ENCODE measurements around the gene CILP2.

The CILP2 gene

GRCh38 chr19:19544257-19544953 is 6.3 kb downstream of the CILP2 start:
- H3K9me3 ChIP-seq (ENCODE audit: low read depth, low read length) = no peaks in the 10 kb centered on the region
- no peak overlapping the region for H3K9ac ChIP-seq (ENCODE audit: insufficient read length)
- TF ChIP-seq FOXP2 (optimal IDR thresholded peaks at IDR 0.05; ENCODE audit: control extremely low read depth, extremely low read length, insufficient read depth) (no peak), POLR2AphosphoS5 (IDR thresholded peaks at IDR 0.05; ENCODE audit: borderline replicate concordance, low read depth, low read length) (no peak), EZH2 (IDR thresholded peaks at IDR 0.05) (no peak)
- no peak overlapping the region for H3K4me3 ChIP-seq
- DNase-seq (ENCODE audit: low read depth, low spot score) = no peak
- no peak overlapping the region for H3K27ac ChIP-seq
- H3K36me3 ChIP-seq (ENCODE audit: insufficient read depth, low read length) = no peaks in the 10 kb centered on the region

- Histone ChIP-seq H3K9me3 (ENCODE audit: low read depth, low read length) (no peaks in the 10 kb centered on the region), H3K36me3 (ENCODE audit: insufficient read depth, low read length) (no peaks in the 10 kb centered on the region), H3K4me3 (no peak overlapping the region), H3K9ac (ENCODE audit: insufficient read length) (no peak overlapping the region), H3K27ac (no peak overlapping the region)
- TF ChIP-seq EZH2 (IDR thresholded peaks at IDR 0.05) (no peak), FOXP2 (optimal IDR thresholded peaks at IDR 0.05; ENCODE audit: control extremely low read depth, extremely low read length, insufficient read depth) (no peak), POLR2AphosphoS5 (IDR thresholded peaks at IDR 0.05; ENCODE audit: borderline replicate concordance, low read depth, low read length) (no peak)
- no peak for DNase-seq (ENCODE audit: low read depth, low spot score)
Measured at GRCh38 chr19:19544954-19545591, 7.0 kb downstream of the CILP2 start.

DNA sequence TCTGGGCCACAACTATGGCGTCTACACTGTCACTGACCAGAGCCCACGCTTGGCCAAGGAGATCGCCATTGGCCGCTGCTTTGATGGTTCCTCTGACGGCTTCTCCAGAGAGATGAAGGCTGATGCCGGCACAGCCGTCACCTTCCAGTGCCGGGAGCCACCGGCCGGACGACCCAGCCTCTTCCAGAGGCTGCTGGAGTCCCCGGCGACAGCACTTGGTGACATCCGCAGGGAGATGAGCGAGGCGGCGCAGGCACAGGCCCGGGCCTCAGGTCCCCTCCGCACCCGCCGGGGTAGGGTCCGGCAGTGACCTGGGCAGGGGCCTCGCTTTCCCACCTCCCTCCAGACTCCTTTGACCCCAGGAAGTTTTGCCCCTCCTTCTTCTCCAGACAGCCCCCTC is 7.6 kb downstream of the CILP2 start:
- no peaks in the 10 kb centered on the region for H3K36me3 ChIP-seq (ENCODE audit: insufficient read depth, low read length)
- no peak overlapping the region for H3K9ac ChIP-seq (ENCODE audit: insufficient read length)
- no peak overlapping the region for H3K4me3 ChIP-seq
- H3K27ac ChIP-seq = no peak overlapping the region
- no peaks in the 10 kb centered on the region for H3K9me3 ChIP-seq (ENCODE audit: low read depth, low read length)
- TF ChIP-seq EZH2 (IDR thresholded peaks at IDR 0.05) (no peak), POLR2AphosphoS5 (IDR thresholded peaks at IDR 0.05; ENCODE audit: borderline replicate concordance, low read depth, low read length) (no peak), FOXP2 (optimal IDR thresholded peaks at IDR 0.05; ENCODE audit: control extremely low read depth, extremely low read length, insufficient read depth) (no peak)
- no peak for DNase-seq (ENCODE audit: low read depth, low spot score)

DNA sequence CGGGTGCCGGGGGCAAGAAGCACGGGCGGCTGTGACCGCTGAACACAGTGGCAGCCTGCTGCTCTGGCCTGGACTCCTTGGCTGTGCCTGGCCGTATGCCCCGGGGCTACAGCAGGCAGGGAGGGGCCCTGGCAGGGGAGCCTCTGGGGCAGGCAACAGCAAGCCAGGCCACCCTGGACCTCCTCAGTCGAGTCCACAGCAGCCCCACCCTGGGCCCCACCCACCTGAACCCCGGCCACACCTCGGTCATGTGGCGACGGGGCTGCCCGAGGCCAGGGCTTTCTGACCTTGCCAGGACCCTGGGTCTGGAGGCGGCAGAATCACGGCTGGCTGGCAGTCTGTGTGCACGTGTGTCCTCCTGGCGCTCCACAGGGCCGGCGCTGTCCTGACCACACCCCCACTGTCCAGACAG is 8.7 kb downstream of the CILP2 start:
- no peak for DNase-seq (ENCODE audit: low read depth, low spot score)
- Histone ChIP-seq H3K36me3 (ENCODE audit: insufficient read depth, low read length) (no peaks in the 10 kb centered on the region), H3K4me3 (no peak overlapping the region), H3K9me3 (ENCODE audit: low read depth, low read length) (no peaks in the 10 kb centered on the region), H3K27ac (no peak overlapping the region), H3K9ac (ENCODE audit: insufficient read length) (no peak overlapping the region)
- TF ChIP-seq FOXP2 (optimal IDR thresholded peaks at IDR 0.05; ENCODE audit: control extremely low read depth, extremely low read length, insufficient read depth) (no peak), EZH2 (IDR thresholded peaks at IDR 0.05) (no peak), POLR2AphosphoS5 (IDR thresholded peaks at IDR 0.05; ENCODE audit: borderline replicate concordance, low read depth, low read length) (no peak)

DNA sequence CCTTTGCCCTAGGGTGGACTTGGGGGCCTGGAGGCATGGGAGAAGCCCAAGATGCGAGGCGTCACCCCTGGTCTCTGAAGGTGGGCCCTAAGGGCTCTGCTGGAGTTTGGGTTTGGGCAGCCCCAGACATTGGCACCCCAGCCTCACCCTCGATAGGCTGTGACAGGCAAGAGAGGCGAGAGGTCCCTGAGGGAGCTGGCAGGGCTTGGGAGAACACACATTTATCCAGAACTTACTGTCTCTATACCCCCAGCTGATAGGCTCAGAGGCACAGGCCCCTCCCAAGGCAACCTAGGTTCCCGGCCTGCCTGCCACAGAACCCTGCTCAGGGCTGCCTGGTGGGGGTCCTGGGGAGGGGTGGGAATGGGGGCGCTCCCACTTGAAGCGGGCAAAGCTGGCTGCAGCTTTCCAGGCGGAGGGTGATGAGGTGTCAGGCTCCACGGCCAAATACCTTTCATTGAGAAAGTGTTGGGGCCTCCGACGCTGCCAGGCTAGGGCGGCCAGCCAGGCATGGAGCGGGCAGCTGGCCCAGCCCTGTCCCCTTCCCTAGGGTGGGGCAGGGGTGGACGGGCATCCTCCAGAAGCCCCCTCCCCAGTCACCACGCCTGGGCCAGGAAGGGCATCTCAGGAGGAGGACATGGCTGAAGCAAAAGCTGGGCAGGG is 9.7 kb downstream of the CILP2 start:
- Histone ChIP-seq H3K9me3 (ENCODE audit: low read depth, low read length) (no peaks in the 10 kb centered on the region), H3K4me3 (no peak overlapping the region), H3K27ac (no peak overlapping the region), H3K9ac (ENCODE audit: insufficient read length) (no peak overlapping the region), H3K36me3 (ENCODE audit: insufficient read depth, low read length) (no peaks in the 10 kb centered on the region)
- no peak for TF ChIP-seq FOXP2 (optimal IDR thresholded peaks at IDR 0.05; ENCODE audit: control extremely low read depth, extremely low read length, insufficient read depth)
- TF ChIP-seq POLR2AphosphoS5 (IDR thresholded peaks at IDR 0.05; ENCODE audit: borderline replicate concordance, low read depth, low read length) = no peak
- TF ChIP-seq EZH2 (IDR thresholded peaks at IDR 0.05) = no peak
- DNase-seq (ENCODE audit: low read depth, low spot score) = no peak

DNA sequence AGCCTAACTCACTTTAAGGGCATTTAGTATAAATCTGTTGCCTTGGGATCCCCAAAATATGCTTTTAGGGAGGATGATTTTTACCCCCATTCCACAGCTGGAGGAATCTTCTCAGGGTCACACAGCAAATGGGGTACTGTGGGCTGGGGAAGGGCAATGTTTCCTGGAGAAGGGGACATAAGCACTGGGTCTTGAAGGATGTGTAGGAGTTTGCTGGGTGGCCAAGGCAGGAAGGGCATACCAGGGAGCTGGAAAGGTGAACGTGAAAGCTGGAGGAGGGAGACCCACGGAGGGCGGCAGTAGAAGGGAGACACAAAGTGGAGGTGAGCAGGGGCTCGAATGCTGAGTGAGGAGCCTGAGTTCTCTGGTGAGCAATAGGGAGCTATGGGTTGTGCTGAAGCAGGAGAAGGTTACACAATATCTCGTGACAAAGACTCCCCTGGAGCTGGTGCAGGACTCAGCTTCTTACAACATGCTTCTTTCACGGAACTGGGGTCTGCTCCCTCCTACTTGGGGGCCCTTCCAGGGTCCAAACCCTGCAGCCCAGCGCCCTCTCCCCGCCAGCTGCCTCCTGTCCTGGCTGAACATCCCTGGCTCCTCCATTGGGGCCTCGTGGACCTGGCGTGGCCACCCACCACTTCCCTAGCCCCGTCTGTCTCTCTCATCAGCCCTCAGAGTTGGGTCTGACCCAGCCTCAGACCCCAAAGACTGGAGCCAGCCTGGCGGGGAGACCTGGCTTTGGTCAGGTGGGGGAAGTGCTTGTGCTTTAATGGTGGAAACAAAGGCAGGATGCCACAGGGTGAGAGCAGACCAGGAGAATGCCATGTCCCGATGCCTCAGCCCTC is 11.1 kb downstream of the CILP2 start:
- TF ChIP-seq FOXP2 (optimal IDR thresholded peaks at IDR 0.05; ENCODE audit: control extremely low read depth, extremely low read length, insufficient read depth) (no peak), EZH2 (IDR thresholded peaks at IDR 0.05) (no peak), POLR2AphosphoS5 (IDR thresholded peaks at IDR 0.05; ENCODE audit: borderline replicate concordance, low read depth, low read length) (no peak)
- no peak overlapping the region for H3K4me3 ChIP-seq
- no peaks in the 10 kb centered on the region for H3K36me3 ChIP-seq (ENCODE audit: insufficient read depth, low read length)
- H3K9ac ChIP-seq (ENCODE audit: insufficient read length) = no peak overlapping the region
- no peak for DNase-seq (ENCODE audit: low read depth, low spot score)
- no peaks in the 10 kb centered on the region for H3K9me3 ChIP-seq (ENCODE audit: low read depth, low read length)
- no peak overlapping the region for H3K27ac ChIP-seq

DNA sequence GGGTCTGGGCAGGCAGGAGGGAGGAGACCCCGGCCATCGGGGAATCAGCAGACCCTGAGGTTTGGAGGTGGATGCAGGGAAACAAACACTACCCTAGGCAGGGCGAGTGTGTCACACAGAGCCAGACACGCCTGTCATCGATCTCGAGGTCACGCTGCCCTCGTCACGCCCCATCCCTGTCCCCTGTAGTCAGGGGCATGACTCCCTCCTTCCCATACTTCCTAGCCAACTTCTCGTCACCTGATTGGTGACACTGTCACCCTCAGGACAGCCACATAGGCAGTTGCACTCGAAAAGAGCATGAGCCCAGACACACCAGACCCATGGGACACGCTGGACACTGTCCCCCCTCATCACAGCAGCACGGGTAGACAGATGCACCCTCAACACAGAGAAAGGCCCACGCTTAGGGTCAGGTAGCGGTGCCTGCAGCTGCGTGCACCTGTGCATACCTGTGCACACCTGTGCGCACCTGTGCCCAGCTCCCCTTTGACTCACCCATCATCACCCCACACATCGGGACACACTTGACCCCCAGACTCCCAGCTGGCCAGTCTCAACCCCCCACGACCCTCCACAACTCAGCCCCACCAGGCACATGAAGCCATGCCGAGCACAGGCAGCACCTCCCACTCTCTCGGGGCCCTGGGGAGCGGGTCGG is 11.9 kb downstream of the CILP2 start:
- DNase-seq (ENCODE audit: low read depth, low spot score) = no peak
- H3K9me3 ChIP-seq (ENCODE audit: low read depth, low read length) = no peaks in the 10 kb centered on the region
- no peak overlapping the region for H3K9ac ChIP-seq (ENCODE audit: insufficient read length)
- no peaks in the 10 kb centered on the region for H3K36me3 ChIP-seq (ENCODE audit: insufficient read depth, low read length)
- no peak overlapping the region for H3K4me3 ChIP-seq
- no peak for TF ChIP-seq EZH2 (IDR thresholded peaks at IDR 0.05)
- no peak for TF ChIP-seq FOXP2 (optimal IDR thresholded peaks at IDR 0.05; ENCODE audit: control extremely low read depth, extremely low read length, insufficient read depth)
- no peak for TF ChIP-seq POLR2AphosphoS5 (IDR thresholded peaks at IDR 0.05; ENCODE audit: borderline replicate concordance, low read depth, low read length)
- H3K27ac ChIP-seq = no peak overlapping the region
